Left colon (tissue), 2 donors: ENCODE measurements around the gene ZNF337. TPM values are rescaled to one million over a fixed set of nuclear protein-coding genes. Genes with fewer than 3 reads are reported as not detected.
A peak's percentile ranks its signal among the peaks of the same experiment; 100 is the strongest.
"Not testable (repeated sequence)": the region's sequence is repeated elsewhere in the genome, so short reads cannot be mapped to it uniquely, and the experiment has no call there.

Source experiments
- ATAC-seq: fragments of 200-7000 bp; cut with Tn5 transposase; one replicate; pipeline ENCODE4 v1.9.1; 2020; ENCODE audit warnings: mild to moderate bottlenecking, moderate library complexity
- DNase-seq, 2 donors: peaks; one replicate each; pipeline ENCODE4 v3.0.0-alpha.2; 2020
- intact Hi-C, 2 donors: fragments of 100-400 bp; cut with DNase I in 1 of 2; cut with micrococcal nuclease in 1 of 2; formaldehyde crosslinking; loops; one replicate each; pipeline versions ENCODE4 v1.11.2 to v1.14.0; 2022; cut with DNase I, micrococcal nuclease
- long read RNA-seq: library from polyadenylated mRNA; unstranded; transcript quantifications from one replicate; pipeline ENCODE4 v2.0.0, GENCODE V29; 2021
- total RNA-seq, 2 donors: library from RNA; stranded (reverse); fragmentation: NEBNext Ultra II Directional; extraction: Animal tissue kit (Norgen Biotek cat#: 25700); gene quantifications; one replicate each; pipeline ENCODE4 v1.2.1, GENCODE V29; 2021
- donor health status: DM: no; HTN: no; CAD: no.
- donor health status: DM: yes; HTN: yes; CAD: no.

The ZNF337 gene
- 1 to 10 TPM; 8.0 to 8.3 TPM for total RNA-seq
- long read RNA-seq, transcript ZNF337-201 (5 exons, 3,205 nt) = major isoform, 10 of 14 reads
- long read RNA-seq, partial matches to known transcripts = 0 of 14 reads
- long read RNA-seq, other reads (novel, unspliced or antisense) = 2 of 14 reads

DNA sequence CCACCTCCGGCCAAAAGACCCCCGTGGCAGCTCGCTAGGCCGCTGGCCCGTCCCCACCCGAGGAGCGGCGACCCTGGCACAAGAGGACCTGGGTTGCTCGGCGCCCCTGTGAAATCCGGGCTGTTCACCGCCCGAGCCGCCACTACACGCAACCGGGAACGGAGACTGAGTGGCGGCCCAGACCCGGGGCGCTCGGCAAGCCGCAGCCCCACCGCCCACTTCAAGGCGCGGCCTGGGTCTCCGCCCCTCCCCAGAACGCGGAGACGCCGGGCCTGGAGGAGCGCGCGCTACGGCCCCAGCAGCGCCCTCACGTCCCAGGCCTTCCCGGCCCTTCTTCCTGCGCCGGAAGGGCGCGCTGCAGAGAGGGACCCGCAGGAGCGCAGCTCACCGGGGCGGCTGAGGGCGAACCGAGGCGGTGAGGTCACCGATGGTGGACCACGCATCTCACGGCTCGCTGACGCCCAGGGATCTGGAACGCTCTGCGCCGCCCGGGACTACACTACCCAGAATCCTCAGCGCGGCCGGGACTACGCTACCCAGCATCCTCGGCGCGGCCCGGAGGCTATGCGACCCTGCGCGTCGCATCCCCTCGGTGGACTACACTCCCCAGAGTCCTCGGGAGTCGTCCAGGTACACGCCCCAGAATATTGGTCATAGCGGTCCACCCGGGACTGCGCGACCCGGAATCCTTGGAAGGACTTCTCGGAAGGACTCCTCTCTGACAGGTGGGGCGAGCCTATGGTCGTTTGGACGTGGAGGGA lies at the start of gene ZNF337:
Gene ZNF337 (minus strand): TSS at position 483 of the 761 bp plus-strand sequence. CDS start 10,436 bp downstream, outside the sequence.
- peak; percentile 99 for ATAC-seq
- intact Hi-C loops = loop anchor here in 1 of 2 donors (10.0 kb wide), 1 partner anchor 72 kb away; the partner anchor contains the start of gene NANP
- peak; percentile 93 to 97 for DNase-seq

DNA sequence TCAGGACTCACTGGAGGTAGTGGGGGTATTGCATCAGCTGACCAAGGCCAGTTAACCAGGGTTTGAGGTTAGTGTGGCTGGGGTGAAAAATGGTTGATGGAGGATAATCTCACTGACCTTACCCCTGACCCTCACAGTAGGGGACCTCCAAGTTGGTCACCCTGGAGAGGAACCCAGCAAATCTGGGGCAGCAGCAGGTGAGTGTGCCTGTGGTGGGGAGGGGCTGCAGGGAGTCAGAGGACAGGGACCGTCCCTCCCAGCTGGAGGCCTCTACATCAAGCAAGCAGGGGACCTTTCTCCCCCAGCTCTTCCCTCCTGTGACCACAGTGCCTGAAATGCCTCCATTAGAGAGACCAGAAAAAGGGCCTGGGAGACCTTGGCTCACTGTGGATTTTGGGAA lies 49.1 kb upstream of the ZNF337 start:
- ATAC-seq (no peak), DNase-seq (no peak)
- intact Hi-C loops = no loop called here

DNA sequence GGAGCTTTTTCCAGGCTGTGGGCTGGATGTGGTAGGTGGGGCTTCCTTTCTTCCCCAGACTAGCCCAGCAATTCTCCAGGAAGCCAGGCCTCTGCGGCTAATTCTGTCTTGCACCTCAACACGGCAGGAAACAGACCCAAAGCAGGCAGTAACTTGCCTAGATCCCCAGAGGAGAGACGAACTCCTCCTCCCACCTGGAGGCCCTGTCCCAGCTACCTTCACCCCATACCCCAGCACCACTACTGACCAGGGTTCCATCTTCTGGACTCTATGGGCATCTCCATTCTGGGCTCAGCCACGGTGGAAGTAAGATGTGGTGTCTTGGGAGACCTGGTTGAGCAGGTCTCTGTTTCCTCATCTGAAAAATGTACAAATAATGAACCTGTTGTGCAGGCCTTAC lies 48.4 kb upstream of the ZNF337 start:
- no peak for DNase-seq
- ATAC-seq = no peak
- intact Hi-C loops = no loop called here

DNA sequence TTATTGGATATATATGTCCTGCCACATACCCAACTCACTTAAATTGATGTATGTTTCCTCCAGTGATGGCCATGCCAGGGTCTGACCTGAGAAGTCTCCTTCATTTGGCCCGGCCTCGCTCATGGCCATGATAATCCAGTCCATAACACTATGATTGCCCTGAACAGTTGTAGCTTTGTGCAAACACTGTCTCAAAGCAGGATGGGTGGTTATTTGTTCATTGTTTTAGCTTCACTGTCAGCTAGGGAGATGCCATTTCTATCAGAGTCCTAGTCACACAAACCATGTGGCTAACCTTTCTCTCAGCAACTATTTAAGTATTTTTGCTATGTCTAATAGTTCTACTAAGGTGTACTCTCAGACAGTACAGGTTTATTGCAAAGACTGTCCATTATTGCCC lies 47.6 kb upstream of the ZNF337 start:
- DNase-seq = no peak
- no peak for ATAC-seq
- intact Hi-C loops = no loop called here

DNA sequence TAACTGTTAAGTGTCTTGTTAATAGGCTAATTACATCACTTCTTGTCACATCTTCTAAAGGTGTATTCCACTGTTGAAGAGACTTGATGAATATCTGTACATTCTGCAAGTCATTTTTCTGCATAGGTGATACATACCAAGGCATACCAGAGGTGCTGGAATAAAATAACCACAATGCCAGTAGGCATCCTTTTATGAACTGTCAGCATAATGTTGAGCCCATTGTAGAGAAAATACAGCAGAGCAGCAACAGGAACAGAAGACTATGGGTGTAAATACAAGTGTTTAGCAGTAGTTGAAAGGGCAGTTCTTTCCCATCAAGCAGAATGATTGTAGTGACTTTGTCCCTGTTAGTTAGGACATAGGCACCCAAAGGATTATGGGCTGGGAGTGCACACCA lies 44.4 kb upstream of the ZNF337 start:
- intact Hi-C loops = no loop called here
- no peak for DNase-seq

DNA sequence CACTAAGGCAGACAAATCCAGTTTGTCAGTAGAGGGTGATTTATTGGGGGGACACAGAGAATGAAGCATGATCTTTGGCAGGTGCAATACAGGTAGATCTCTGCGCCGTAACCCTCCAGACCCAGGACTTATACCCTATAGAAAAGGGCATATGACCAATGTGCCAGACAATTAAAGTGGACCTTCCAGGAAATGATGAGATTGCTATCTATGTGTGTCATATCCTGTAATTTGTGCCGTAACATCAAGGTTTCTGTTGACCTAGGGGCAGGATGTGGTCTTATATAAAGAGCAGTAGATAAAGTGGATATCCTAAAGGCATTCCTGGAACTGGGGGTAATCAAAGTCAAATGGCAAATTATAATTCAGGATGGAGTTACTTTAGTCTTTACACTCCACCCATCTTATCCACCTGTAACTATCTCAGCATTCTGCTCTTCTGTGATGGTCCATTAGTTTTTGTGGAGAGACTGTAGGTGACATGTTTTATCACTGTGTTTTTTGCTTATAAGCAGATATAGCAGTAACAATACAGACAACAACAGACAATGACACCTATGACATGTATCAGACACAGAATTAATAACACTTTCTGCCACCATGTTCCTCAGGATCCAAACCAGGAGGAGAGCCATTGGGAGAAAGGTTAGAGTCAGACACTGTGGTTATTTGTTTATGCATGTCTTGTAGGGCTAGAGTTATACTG lies 43.1 kb upstream of the ZNF337 start:
- intact Hi-C loops = no loop called here
- no peak for DNase-seq
- ATAC-seq = no peak

More for the DNA sequence above, 44.4 kb upstream of the ZNF337 start:
- ATAC-seq = no peak

DNA sequence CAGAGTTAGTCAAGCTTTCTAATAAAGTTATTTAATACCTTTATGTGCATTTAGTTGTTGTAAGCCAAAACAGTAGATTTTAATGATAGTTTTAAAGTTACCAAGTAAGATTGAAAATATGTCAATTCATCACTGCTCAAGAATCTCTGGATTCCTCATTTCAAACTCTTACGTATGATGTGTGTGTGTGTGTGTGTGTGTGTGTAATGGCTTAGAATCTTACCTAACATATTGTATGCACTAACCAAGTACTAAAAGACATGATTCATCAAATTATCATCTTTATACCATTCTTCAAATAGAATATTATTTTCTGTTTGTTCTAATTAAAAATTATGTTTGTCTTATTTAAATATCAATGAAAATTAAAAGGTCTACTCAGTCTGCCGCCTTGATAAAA lies 41.5 kb upstream of the ZNF337 start:
- DNase-seq (no peak), ATAC-seq (no peak)
- intact Hi-C loops = no loop called here

DNA sequence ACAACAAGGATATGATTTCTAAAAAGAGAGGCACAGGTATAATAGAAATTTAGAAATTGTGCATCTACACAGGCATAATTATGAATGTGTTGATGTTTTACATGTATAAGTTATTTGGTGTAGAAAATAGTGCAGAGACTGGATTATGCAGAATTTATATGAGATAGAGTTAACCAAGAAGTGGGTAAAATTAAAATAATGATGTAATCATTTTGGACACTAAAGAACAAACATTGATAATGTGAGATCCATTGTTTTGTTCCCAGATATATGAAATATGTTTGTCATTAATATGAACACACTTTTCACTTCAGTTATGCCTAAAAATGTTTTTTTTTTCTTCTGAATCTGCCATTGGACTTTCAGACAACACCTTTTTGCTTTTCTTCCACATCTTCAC lies 37.2 kb upstream of the ZNF337 start:
- DNase-seq (no peak), ATAC-seq (no peak)
- intact Hi-C loops = no loop called here

DNA sequence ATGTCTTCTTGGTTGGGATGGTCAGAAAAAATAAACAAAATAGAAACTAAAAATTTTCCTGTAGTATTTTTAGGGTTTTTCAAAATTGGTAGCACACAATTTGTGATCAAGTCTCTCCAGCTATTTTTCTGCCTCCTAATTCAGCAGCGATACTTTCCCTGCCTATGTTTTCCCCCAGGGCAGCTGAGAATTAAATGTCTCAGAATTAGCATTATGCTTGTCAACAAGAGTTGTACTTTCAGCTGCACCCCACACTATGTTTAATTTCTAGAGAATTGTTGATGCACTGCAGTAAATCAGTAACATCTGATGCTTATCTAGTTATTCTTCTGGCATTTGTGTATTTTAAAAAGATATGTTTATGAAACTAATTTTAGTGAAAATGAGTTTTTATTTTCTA lies 34.2 kb upstream of the ZNF337 start:
- DNase-seq (no peak), ATAC-seq (no peak)
- intact Hi-C loops = no loop called here

DNA sequence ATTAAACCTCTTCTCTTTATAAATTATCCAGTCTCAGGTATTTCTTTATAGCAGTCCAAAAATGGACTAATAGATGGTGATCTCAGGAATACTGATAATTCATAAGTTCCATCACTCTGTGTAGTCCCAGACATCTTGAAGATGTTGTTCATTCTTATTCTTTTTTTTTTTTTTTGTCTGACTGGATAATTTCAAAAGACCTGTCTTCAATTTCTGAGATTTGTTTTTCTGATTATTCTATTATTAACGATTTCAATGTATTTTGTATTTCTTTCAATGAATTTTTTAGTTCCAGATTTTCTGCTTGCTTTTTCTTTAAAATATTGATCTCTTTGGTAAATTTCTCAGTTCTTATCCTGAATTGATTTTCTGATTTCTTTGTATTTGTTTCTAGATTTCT lies 29.7 kb upstream of the ZNF337 start:
- DNase-seq = no peak
- no peak for ATAC-seq
- intact Hi-C loops = no loop called here

DNA sequence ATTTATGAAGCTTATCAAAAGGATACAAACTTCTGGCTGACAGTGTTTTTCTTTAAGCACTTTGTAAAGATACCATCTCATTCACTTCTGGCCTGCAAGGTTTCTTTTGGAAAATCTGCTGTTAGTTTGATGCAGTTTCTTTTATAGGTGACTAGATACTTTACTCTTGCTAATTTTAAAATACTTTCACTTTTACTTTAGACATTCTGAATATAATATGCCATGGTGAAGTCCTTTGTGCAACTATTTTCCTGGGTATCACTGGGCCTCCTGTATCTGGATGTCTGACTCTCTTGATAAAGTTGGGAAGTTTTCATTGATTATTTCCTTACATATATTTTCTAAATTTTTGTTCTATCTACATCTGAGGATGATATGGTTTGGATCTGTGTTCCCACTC lies 29.0 kb upstream of the ZNF337 start:
- DNase-seq (no peak), ATAC-seq (no peak)
- intact Hi-C loops = no loop called here

DNA sequence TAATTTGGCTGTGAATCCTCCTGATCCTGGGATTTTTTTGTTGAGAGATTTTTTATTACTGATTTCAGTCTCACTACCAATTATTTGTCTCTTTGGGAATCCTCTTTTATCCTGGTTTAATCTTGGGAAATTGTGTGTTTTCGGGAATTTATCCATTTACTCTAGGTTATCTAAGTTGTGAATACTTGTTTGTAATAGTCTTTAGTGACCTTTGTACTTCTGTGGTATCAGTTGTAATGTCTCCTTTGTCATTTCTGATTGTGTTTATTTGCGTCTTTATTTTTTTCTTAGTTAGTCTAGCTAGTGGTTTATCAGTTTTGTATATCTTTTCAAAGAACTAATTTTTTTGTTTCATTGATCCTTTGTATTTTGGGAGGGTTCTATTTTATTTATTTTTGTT lies 27.3 kb upstream of the ZNF337 start:
- intact Hi-C loops = no loop called here

DNA sequence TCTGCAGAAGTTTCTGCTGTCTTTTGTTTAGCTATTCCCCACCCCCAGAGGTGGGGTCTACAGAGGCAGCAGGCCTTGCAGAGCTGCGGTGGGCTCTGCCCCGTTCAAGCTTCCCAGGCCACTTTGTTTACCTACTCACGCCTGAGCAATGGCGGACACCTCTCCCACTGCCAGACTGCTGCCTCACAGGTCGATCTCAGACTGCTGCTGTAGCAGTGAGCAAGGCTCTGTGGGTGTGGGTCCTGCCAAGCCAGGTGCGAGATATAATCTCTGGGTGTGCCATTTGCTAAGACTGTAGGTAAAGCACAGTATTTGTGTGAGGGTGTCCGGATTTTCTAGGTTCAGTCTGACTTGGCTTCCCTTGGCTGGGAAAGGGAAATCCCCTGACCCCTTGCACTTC lies 23.6 kb upstream of the ZNF337 start:
- ATAC-seq = no peak
- intact Hi-C loops = no loop called here
- DNase-seq = no peak

More for the DNA sequence above, 27.3 kb upstream of the ZNF337 start:
- no peak for ATAC-seq
- no peak for DNase-seq

DNA sequence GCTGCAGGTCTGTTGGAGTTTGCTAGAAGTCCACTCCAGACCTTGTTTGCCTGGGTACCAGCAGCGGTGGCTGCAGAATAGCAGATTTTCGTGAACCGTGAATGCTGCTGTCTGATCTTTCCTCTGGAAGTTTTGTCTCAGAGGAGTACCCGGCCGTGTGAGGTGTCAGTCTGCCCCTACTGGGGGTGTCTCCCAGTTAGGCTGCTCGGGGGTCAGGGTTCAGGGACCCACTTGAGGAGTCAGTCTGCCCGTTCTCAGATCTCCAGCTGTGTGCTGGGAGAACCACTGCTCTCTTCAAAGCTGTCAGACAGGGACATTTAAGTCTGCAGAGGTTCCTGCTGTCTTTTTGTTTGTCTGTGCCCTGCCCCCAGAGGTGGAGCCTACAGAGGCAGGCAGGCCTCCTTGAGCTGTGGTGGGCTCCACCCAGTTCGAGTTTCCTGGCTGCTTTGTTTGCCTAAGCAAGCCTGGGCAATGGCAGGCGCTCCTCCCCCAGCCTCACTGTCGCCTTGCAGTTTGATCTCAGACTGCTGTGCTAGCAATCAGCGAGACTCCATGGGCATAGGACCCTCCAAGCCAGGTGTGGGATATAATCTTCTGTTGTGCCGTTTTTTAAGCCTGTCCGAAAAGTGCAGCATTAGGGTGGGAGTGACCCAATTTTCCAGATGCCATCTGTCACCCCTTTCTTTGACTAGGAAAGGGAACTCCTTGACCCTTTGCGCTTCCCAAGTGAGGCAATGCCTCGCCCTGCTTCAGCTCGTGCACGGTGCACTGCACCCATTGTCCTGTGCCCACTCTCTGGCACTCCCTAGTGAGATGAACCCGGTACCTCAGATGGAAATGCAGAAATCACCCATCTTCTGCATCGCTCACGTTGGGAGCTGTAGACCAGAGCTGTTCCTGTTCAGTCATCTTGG lies 22.5 kb upstream of the ZNF337 start:
- peak; percentile 35 to 59 for DNase-seq
- ATAC-seq, intact Hi-C loops: not testable (repeated sequence)

DNA sequence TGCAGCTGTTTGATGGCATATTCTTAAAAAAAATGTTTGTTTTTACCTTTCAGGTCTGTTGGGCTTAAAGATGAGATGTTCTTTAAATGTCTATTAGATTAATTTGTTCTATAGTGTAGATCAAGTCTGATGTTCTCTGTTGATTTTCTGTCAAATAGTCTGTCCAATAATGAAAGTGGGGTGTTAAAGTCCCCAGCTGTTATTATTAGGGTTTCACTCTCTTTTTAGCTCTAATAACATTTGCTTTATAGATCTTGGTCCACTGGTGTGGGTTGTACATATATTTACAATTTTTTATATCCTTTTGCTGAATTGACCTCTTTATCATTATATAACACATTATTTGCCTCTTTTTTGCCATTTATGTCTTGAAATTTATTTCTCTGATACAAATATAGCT lies 11.0 kb upstream of the ZNF337 start:
- no peak for ATAC-seq
- intact Hi-C loops = no loop called here

DNA sequence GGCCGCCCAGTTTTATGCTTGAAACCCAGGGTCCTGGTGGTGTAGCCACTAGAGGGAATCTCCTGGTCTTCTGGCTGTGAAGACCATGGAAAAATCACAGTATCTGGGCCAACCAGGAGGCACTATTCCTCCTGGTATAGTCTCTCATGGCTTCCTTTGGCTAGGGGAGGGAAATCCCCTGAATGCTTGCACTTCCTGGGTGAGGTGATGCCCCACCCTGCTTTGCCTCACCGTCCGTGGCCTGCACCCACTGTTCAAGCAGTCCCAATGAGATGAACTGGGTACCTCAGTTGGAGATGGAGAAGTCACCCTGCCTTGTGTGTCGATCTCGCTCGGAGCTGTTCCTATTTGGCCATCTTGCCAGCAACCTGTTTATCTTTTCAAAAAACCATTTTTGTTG lies 10.1 kb upstream of the ZNF337 start:
- no peak for ATAC-seq
- no peak for DNase-seq

More for the DNA sequence above, 11.0 kb upstream of the ZNF337 start:
- DNase-seq = no peak

DNA sequence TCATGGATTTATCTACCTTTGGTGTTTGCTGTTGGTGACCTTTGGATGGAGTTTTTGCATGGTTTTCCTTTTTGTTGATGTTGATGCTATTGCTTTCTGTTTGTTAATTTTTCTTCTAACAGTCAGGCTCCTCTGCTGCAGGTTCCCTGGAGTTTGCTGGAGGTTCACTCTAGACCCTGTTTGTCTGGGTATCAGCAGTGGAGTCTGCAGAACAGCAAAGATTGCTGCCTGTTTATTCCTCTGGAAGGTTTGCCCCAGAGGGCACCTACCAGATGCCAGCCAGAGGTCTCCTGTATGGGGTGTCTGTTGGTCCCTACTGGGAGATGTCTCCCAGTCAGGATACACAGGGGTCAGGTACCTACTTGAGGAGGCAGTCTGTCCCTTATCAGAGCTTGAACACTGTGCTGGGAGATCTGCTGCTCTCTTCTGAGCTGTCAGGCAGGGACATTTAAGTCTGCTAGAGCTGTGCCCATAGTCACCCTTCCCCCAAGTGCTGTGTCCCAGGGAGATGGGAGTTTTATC lies 9.2 kb upstream of the ZNF337 start:
- DNase-seq (no peak), ATAC-seq (no peak)
- intact Hi-C loops = no loop called here

More for the DNA sequence above, 10.1 kb upstream of the ZNF337 start:
- intact Hi-C loops = no loop called here

DNA sequence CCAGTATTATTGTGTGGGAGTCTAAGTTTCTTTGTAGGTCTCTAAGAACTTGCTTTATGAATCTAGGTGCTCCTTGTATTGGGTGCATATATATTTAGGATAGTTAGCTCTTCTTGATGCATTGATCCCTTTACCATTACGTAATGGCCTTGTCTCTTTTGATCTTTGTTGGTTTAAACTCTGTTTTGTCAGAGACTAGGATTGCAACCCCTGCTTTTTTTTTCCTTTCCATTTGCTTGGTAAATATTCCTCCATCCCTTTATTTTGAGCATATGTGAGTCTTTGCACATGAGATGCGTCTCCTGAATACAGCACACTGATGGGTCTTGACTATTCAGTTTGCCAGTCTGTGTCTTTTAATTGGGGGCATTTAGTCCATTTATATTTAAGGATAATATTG lies 7.7 kb upstream of the ZNF337 start:
- DNase-seq, ATAC-seq, intact Hi-C loops: not testable (repeated sequence)

DNA sequence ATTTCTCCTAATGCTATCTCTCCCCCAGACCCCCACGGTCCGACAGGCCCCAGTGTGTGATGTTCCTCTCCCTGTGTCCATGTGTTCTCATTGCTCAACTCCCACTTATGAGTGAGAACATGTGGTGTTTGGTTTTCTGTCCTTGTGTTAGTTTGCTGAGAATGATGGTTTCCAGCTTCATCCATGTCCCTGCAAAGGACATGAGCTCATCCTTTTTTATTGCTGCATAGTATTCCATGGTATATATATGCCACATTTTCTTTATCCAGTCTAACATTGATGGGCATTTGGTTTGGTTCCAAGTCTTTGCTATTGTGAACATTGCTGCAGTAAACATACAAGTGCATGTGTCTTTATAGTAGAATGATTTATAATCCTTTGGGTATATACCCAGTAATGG lies 4.2 kb upstream of the ZNF337 start:
- ATAC-seq, DNase-seq, intact Hi-C loops: not testable (repeated sequence)
